Stimulated activated CD8-positive, alpha-beta memory T cell treated with anti-CD3 and anti-CD28 coated beads, Interleukin-7, amount 100 ng/mL, for 24 hours (primary cell): ENCODE measurements around the gene FMOD.

Experiments used
- DNase-seq: peaks from one replicate; pipeline ENCODE4 v3.0.0-alpha.2; 2020; ENCODE audit warnings: low read depth

FMOD gene

DNA sequence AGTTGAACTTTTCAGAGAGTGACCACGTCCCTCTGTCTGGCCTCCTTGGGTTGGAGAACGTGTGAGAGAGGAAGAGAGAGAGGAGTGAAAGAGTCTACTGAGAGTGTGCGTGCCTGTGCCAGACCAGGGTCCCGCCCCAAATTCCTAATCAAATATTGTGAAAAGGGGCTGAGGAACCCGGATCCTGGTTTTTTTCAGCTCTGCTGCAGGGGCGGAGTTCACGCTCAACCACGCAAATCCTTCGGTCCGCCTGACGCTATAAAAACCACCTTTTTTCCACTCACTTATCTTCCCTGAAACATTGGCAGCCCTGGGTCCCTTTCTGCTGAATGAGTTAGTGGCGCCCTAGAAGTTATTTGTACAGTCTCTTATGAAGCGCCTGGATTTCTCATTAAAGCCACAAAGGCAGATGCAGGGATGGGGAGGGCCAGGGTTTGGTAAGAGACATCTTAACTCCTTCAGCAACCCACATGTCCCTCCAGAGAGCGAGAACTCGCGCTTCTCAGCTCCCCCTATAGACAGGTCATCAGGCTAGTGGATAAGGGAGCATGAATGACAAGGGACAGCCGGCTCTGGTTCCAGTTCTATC lies at the start of gene FMOD:
Gene FMOD, minus strand, starts transcription at position 86 of the 589 bp plus-strand sequence. CDS start 2,852 bp downstream, outside the sequence.
- no peak for DNase-seq

GRCh38 chr1:203396595-203397194 lies 45.8 kb upstream of the FMOD start:
- DNase-seq = no peak

- no peak for DNase-seq
These were observed 44.8 kb upstream of the FMOD start for GRCh38 chr1:203395751-203396150.

- no peak for DNase-seq
These were observed 39.4 kb upstream of the FMOD start for GRCh38 chr1:203390298-203390697.

GRCh38 chr1:203388683-203389082 lies 37.8 kb upstream of the FMOD start:
- DNase-seq = no peak

DNA sequence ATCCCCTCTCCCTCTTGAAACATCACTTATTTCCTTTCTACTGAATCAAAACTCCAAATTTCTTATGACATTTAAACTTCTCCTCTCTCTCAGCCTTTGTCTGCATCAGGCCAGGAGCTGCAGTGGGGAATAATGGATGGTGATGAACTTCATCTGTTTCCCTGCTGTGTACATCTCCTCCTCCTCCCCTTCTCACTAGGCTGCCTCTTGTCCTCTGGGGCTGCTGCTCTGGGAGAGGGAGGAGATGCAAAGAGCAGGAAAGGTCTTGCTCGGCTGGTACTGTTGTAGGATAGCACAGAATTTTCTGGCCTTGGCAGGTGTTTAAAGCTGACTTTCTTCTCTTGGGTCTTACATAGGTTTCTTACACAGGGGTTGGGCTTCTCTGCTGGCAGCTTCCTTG lies 31.1 kb upstream of the FMOD start:
- no peak for DNase-seq

- DNase-seq = no peak
These were observed 30.3 kb upstream of the FMOD start for GRCh38 chr1:203381151-203381751.

GRCh38 chr1:203380420-203381150 lies 29.7 kb upstream of the FMOD start:
- DNase-seq = no peak

DNA sequence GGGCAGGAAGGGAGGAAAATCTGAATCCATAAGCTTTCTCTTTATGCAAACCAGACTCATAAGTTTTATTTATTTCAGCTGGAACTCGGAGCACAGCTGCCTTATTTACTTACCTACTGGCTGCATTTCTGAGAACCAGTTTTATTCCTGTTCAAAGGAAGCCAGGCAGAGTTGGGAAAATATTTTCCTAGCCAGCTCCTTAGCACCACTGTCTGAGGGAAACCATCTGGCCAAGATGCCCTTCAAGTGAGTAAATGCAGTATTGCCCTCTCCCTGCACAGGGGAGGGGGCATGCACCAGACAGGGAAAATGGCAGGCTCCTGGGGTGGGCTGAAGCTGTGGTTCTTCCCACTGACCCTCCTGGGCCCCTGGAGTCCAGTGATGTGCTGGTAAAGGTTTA lies 28.9 kb upstream of the FMOD start:
- no peak for DNase-seq

DNA sequence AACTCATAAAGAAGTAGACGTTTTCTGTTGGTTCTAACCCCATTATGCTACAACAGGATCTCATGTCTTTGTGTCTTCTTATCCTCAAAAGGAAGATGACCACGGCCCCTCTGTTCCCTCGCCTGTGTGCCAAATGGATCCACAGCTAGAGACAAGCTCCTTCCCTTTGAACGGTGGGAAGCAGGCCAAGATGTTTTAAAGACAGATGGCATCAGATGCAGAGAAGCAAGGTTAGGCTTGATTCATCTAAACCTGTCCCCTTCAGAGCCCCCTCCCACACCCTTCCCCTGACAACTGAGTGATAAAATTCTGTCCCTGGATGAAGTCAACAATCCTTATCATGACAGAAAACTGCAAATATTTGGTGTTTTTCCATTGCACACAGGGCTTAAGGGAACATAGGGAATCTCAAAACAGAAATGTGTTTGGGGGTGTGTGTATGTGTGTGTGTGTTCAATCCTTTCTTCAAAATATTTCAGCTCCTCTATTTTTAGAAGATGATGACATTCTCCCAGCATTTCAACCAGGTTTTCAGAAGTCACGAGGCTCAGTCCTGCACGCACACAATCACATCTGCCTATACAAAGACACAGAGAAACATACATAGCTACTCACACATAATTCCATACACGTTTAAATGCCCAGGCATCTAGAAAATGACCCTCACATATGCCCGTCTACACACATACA lies 27.8 kb upstream of the FMOD start:
- no peak for DNase-seq

GRCh38 chr1:203373991-203374390 lies 23.1 kb upstream of the FMOD start:
- DNase-seq = no peak

GRCh38 chr1:203373002-203373401 lies 22.1 kb upstream of the FMOD start:
- no peak for DNase-seq

GRCh38 chr1:203371288-203371687 lies 20.4 kb upstream of the FMOD start:
- no peak for DNase-seq

GRCh38 chr1:203369666-203370065 lies 18.7 kb upstream of the FMOD start:
- DNase-seq = no peak

DNA sequence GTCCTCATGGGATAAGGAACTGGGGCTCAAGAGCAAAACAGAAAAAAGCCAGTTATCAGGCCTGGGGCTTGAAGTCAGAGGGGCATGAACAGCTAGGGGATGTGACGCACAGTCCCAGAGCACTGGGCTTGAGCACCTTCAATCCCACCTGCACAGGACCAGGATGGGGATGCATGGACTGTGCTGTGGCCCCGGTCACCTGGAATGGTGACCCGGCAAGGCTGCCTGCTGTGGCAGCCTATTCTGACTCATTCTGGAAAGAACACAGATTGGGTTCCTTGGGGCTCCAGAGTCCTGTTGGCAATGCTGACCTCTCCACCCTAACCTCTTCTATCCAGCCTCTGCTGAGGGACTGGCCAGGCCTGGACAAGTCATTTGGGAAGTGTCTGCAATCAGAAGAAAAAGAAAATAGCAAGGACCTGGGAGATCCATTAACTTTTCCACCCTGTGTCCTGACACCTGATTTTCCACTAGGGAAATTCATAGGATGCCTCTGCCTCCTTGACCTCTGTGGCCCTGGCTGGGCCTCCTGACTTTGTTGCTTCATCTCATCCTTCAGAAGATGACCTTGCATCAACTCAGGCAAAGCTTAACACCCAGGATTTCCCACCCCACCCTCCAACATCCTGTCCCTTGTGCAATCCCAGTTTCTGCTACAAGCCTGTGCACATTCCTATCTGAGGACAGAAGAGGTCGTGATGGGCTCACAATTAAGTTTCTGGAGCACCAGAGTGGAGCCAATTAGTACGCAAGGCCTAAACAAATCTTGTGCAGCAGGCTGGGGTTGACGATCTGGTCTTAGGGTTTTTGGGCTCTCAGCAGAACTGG lies 17.9 kb upstream of the FMOD start:
- DNase-seq = no peak

DNA sequence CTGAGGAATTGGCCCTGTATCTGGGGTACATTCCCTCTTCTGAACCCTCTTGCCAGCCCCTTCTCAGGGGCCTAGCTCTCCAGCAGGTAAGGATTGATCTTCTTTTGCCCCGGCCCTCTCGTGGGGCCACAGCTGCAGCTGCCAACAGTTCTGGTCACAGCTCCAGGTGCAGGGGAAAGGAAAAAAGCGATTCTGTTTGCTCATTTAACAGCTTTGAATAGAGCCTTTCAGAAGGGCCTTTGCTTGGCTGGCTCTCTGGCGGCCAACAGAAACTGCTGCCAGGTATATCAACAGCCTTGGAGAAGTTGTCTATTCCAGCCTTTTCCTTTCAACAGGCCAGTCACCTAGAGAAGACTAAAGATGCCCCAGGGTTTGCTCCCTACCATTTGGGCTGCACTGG lies 16.1 kb upstream of the FMOD start:
- DNase-seq = no peak

- no peak for DNase-seq
These were observed 15.6 kb upstream of the FMOD start for GRCh38 chr1:203366476-203366875.

DNA sequence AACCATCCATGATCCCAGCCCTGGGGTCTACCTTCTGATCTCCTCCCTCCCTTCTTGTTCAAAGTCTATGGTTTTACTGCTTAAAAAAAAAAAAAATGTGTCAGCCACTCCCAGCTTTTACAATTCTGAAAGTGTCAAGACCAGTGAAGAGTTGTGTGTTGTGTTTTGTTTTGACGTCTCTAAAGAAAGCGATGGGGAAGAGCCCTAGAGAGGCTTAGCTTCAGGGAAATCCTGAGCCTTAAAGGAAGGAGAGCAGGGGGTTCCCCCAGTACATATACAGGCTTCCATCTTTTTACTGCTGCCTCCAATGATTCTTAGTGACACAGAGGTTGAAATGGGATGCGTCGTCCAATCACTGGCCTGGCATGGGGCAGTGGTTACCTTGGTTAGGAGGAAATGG lies 13.9 kb upstream of the FMOD start:
- no peak for DNase-seq

GRCh38 chr1:203364094-203364801 lies 13.3 kb upstream of the FMOD start:
- no peak for DNase-seq

DNA sequence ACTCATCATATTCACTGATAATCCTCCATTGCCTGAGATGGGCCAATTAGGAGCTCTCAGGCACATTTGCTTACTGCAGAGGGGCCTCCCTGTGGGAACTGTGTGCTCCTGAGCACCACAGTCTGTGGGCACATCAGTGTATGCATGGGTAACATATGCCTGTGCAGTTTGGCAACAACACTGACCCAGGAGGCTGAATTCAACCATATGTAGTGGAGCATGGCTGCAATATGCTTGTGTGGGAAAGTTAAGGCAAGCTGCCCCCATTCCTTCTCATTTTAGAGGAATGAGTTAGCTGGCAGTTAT lies 11.8 kb upstream of the FMOD start:
- DNase-seq = no peak
